ENCODE results near the gene NR1D2. TPM values are rescaled to one million over a fixed set of nuclear protein-coding genes. Genes with fewer than 3 reads are reported as not detected.

NR1D2 gene
- total RNA-seq, 1 donor from 2014 or later, result 25.0 TPM

DNA sequence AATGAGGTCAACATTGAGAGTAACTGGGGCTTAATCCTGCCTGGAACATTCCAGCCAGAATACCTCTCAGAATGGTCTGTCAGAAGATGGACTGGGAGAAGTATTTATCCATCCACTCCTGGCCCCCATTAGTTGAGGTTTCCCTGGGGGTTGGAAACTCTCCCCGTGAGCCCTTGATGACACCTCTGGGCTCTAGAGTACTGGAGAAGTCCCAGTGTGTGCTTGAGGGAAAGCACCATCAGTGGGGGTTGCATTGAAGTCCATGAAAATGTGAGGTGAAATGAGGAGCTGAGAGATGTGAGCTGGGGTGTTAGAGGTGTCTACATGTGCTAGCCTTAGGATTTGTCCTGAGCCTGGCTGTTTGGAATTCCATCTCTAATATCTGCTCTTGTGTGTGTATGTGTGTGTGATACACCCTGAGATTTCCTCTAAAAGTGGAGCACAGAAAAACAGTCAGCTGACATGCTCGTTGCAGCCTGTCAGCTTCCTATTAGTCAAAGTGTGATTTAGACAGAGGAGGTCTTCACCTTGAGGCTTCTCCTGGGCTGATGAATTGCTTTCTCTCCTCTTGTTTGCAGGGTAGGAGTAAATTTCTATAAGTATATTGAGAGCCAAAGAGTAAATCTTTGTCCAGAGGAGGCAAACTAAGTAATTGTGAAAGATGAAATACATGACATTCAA, 67.6 kb downstream of the NR1D2 start:
- ChIA-PET POLR2A (no interaction called here), CTCF (no interaction called here)
- Mint-ChIP-seq H3K4me1 (no peaks in the 10 kb centered on the region), H3K36me3 (ENCODE audit: low read depth) (no peaks in the 10 kb centered on the region), H3K4me3 (no peak overlapping the region), H3K27ac (no peak overlapping the region), H3K9me3 (no peaks in the 10 kb centered on the region), H3K27me3 (peaks cover 4% of the 10 kb centered on the region)
- intact Hi-C loops (cut with micrococcal nuclease), result no loop called here
- no peak for DNase-seq
- no peak for ATAC-seq (ENCODE audit: low read depth)
- TF ChIP-seq, protein P1, sequence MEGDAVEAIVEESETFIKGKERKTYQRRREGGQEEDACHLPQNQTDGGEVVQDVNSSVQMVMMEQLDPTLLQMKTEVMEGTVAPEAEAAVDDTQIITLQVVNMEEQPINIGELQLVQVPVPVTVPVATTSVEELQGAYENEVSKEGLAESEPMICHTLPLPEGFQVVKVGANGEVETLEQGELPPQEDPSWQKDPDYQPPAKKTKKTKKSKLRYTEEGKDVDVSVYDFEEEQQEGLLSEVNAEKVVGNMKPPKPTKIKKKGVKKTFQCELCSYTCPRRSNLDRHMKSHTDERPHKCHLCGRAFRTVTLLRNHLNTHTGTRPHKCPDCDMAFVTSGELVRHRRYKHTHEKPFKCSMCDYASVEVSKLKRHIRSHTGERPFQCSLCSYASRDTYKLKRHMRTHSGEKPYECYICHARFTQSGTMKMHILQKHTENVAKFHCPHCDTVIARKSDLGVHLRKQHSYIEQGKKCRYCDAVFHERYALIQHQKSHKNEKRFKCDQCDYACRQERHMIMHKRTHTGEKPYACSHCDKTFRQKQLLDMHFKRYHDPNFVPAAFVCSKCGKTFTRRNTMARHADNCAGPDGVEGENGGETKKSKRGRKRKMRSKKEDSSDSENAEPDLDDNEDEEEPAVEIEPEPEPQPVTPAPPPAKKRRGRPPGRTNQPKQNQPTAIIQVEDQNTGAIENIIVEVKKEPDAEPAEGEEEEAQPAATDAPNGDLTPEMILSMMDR (IDR thresholded peaks at IDR 0.05), result no peak

DNA sequence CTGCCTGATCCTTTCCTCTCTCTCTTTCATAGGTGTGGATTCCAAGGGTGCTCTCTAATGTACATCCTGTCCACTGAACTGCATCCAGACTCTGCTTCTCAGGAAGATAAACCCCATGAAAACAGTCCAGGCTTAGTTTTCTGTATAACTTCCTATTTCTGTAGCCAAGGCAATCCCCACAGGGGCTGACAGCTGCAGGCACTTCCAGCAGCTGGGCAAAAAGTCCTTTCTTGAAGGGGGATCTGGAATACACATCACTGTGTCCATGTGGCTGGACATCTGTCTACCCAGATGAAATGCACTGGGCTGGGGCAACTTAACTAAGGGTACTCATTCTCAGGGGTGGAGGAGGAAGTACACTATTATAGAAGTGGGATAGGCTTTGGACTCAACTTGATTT, 72.2 kb downstream of the NR1D2 start:
- Mint-ChIP-seq H3K9me3 (no peaks in the 10 kb centered on the region), H3K27ac (no peak overlapping the region), H3K27me3 (peaks cover 4% of the 10 kb centered on the region), H3K36me3 (ENCODE audit: low read depth) (no peaks in the 10 kb centered on the region), H3K4me1 (no peaks in the 10 kb centered on the region), H3K4me3 (no peak overlapping the region)
- DNase-seq (no peak), ATAC-seq (ENCODE audit: low read depth) (no peak)
- TF ChIP-seq, protein P1 (IDR thresholded peaks at IDR 0.05), result no peak
- intact Hi-C loops (cut with micrococcal nuclease), result no loop called here
- ChIA-PET POLR2A (no interaction called here), CTCF (no interaction called here)

DNA sequence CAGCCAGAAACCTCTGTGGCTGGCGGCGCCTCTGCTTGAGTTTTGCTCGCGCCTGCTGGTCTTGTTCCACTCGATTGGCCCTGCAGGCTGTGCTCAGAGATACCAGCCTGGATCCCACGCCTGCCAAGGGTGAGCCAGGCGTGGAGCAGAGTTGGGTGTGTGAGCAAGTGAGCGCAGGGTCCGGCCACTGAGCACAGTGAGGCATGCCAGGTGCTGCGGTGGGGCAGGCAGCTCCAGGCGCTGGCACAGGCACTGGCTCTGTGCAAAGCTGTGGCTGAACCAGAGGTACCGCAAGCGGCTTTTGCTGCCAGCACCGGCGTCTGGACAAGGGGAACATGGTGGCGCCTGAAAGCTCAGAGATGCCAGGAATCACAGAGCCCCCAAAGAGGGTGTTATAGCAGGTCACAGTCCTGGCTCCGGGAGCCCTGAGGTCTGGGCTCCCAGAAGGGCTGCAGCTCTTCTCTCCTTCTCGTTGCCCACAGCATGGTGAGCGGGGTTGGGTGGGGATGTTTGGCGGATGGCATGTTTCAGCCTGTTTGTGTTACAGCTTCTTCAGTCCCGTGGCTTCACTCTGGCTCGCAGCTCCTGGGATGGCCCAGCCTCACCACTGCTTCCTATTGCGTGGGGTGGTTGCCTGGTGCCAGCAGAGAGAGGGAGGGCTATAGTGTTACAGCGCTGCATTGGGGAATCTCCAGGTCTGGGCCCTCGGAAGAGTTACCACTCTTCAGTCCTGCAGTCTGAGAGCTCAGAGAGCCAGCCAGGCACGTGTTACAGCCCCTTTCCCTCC, 73.9 kb downstream of the NR1D2 start:
- TF ChIP-seq, protein P1 (IDR thresholded peaks at IDR 0.05), result no peak
- H3K36me3 Mint-ChIP-seq (ENCODE audit: low read depth), result no peaks in the 10 kb centered on the region
- POLR2A ChIA-PET, result no interaction called here
- no peak overlapping the region for H3K4me3 Mint-ChIP-seq
- CTCF ChIA-PET, result no interaction called here
- H3K4me1 Mint-ChIP-seq, result no peaks in the 10 kb centered on the region
- no peaks in the 10 kb centered on the region for H3K9me3 Mint-ChIP-seq
- peaks cover 4% of the 10 kb centered on the region for H3K27me3 Mint-ChIP-seq
- intact Hi-C loops (cut with micrococcal nuclease), result no loop called here
- ATAC-seq (ENCODE audit: low read depth) (no peak), DNase-seq (no peak)
- no peak overlapping the region for H3K27ac Mint-ChIP-seq

DNA sequence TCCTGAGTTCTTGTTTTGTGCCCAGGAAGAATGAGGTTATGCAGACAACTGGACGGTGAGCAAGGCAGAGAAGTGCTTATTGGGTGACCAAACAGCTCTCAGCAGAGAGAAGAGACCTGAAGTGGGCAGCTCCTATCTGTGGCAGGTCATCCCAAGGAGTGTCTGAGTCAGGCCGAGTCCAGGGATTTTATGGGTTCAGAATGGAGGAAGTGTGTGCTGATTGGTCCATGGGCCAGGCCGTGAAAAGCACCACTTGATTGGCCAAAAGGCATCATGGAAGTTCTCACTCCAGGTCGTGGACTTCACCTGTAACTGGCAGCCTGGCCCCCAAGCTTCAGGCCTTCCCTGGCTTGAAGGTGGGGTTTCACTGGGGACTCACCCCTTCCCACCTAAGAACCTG, 74.5 kb downstream of the NR1D2 start:
- Mint-ChIP-seq H3K9me3 (no peaks in the 10 kb centered on the region), H3K27ac (no peak overlapping the region), H3K4me3 (no peak overlapping the region), H3K27me3 (peaks cover under 1% of the 10 kb centered on the region), H3K4me1 (no peaks in the 10 kb centered on the region), H3K36me3 (ENCODE audit: low read depth) (no peaks in the 10 kb centered on the region)
- DNase-seq, result no peak
- TF ChIP-seq, protein P1 (IDR thresholded peaks at IDR 0.05), result no peak
- POLR2A ChIA-PET, result no interaction called here
- intact Hi-C loops (cut with micrococcal nuclease), result no loop called here
- CTCF ChIA-PET, result no interaction called here
- no peak for ATAC-seq (ENCODE audit: low read depth)

DNA sequence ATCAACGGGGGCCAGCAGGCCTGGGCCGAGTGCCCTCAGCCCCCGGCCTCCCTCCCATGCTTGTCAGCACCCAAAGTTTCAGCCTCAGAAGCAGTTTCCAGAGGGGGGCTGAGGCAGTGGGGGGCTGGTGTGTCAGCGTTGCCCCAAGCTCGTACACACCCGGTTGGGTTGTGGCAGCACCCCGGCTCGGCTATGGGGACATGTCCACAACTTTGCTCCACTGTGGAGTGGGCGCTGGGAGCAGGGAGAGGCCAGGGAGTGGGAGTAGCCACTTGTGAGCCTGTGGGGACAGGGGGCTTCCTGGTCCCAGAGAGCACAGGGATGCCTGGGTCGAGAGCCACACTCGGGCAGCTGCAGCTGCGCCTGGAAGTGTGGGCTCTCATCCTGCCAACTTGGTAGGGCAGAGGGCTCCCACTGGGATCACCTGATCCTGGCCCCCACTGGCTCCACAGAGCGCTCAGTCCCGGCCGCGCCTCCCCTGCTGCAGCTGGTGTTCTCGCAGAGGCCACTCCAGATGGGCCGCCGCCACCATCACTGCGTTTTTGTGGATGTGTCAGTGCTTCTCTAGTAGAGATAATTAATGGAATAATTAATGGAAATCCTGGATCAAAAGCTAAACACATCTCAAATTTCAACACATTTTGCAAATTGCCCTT, 75.1 kb downstream of the NR1D2 start:
- intact Hi-C loops (cut with micrococcal nuclease), result no loop called here
- TF ChIP-seq, protein P1 (IDR thresholded peaks at IDR 0.05), result no peak
- ChIA-PET POLR2A (no interaction called here), CTCF (no interaction called here)
- Mint-ChIP-seq H3K4me1 (no peaks in the 10 kb centered on the region), H3K27ac (no peak overlapping the region), H3K9me3 (no peaks in the 10 kb centered on the region), H3K36me3 (ENCODE audit: low read depth) (no peaks in the 10 kb centered on the region), H3K4me3 (no peak overlapping the region), H3K27me3 (no peaks in the 10 kb centered on the region)
- DNase-seq (no peak), ATAC-seq (ENCODE audit: low read depth) (no peak)
